Loucy (cell line): Measurements from ENCODE around the gene SCAMP1.

Experiments
- H2AFZ ChIP-seq: fragments of 200-600 bp; sonication (generic); 2 replicates; pipeline ENCODE4 v1.6.0; 2016; ENCODE audit warnings: antibody characterized with exemption, mild to moderate bottlenecking, low read length, moderate library complexity
- H3F3A ChIP-seq: fragments of 200-600 bp; 2 replicates; pipeline ENCODE4 v1.6.0; 2016; ENCODE audit warnings: antibody characterized with exemption, low read depth, mild to moderate bottlenecking
- H3K27me3 ChIP-seq: fragments of 200-600 bp; sonication (generic); 2 replicates; pipeline ENCODE4 v1.6.1; 2014; ENCODE audit warnings: low read length, mild to moderate bottlenecking; ENCODE audit not compliant: insufficient read depth, poor library complexity, severe bottlenecking
- H3K36me3 ChIP-seq: fragments of 200-600 bp; sonication (generic); 2 replicates; pipeline ENCODE4 v1.6.1; 2016; ENCODE audit warnings: low read length; ENCODE audit not compliant: insufficient read depth
- H3K4me1 ChIP-seq: fragments of 200-600 bp; sonication (generic); 2 replicates; pipeline ENCODE4 v1.5.1; 2014; ENCODE audit warnings: low read length, mild to moderate bottlenecking; ENCODE audit not compliant: insufficient read depth, poor library complexity, severe bottlenecking
- H3K4me2 ChIP-seq: fragments of 200-600 bp; sonication (generic); 2 replicates; pipeline ENCODE4 v1.6.0; 2014; ENCODE audit warnings: antibody characterized with exemption, low read length, low read depth, mild to moderate bottlenecking; ENCODE audit not compliant: poor library complexity, severe bottlenecking
- H3K4me3 ChIP-seq: fragments of 200-600 bp; sonication (generic); 2 replicates; pipeline ENCODE4 v1.5.1; 2014; ENCODE audit warnings: low read length, mild to moderate bottlenecking, mixed read lengths; ENCODE audit not compliant: poor library complexity, severe bottlenecking
- H3K79me2 ChIP-seq: fragments of 200-600 bp; sonication (generic); 2 replicates; pipeline ENCODE4 v1.6.1; 2014; ENCODE audit warnings: low read length; ENCODE audit not compliant: insufficient read depth
- H3K9ac ChIP-seq: fragments of 200-600 bp; sonication (generic); 2 replicates; pipeline ENCODE4 v1.6.0; 2014; ENCODE audit warnings: mild to moderate bottlenecking, low read depth, low read length, moderate library complexity; ENCODE audit not compliant: poor library complexity, severe bottlenecking
- H3K9me2 ChIP-seq: fragments of 200-600 bp; sonication (generic); replicated peaks from 2 replicates; pipeline ENCODE4 v1.6.1; 2016; ENCODE audit warnings: low read depth, low read length, mixed read lengths
- H3K9me3 ChIP-seq: fragments of 200-600 bp; sonication (generic); 2 replicates; pipeline ENCODE4 v1.6.1; 2014; ENCODE audit warnings: mild to moderate bottlenecking, antibody characterized with exemption, low read length, low read depth; ENCODE audit not compliant: insufficient read depth
- H4K20me1 ChIP-seq: fragments of 200-600 bp; sonication (generic); 2 replicates; pipeline ENCODE4 v1.6.0; 2014; ENCODE audit warnings: antibody characterized with exemption, low read length, mild to moderate bottlenecking; ENCODE audit not compliant: insufficient read depth, poor library complexity, severe bottlenecking
- CTCF ChIP-seq: fragments of 200-600 bp; sonication (generic); conservative IDR thresholded peaks from 2 replicates; pipeline ENCODE4 v1.5.1; 2014; ENCODE audit warnings: mild to moderate bottlenecking, antibody characterized with exemption, low read length
- EZH2phosphoT487 ChIP-seq: fragments of 200-600 bp; IDR thresholded peaks from 2 replicates; pipeline ENCODE4 v1.6.1; 2018; ENCODE audit warnings: antibody characterized with exemption, mild to moderate bottlenecking, moderate library complexity, borderline replicate concordance

Gene SCAMP1

GRCh38 chr5:78509884-78510769 lies 149.7 kb downstream of the SCAMP1 start:
- peak overlapping the region; percentile 92 for H3K4me3 ChIP-seq
- H3K27me3 ChIP-seq: no peaks in the 10 kb centered on the region
- H3K9me2 ChIP-seq: no peaks in the 10 kb centered on the region
- H3K79me2 ChIP-seq: peaks cover 46% of the 10 kb centered on the region
- H3K4me1 ChIP-seq: peaks cover 50% of the 10 kb centered on the region
- H3F3A ChIP-seq: no peaks in the 10 kb centered on the region
- H2AFZ ChIP-seq: peak overlapping the region; percentile 84
- no peaks in the 10 kb centered on the region for H4K20me1 ChIP-seq
- no peak for TF ChIP-seq EZH2phosphoT487
- TF ChIP-seq CTCF: peak; percentile 24
- peak overlapping the region; percentile 82 for H3K9ac ChIP-seq
- no peaks in the 10 kb centered on the region for H3K9me3 ChIP-seq
- peak overlapping the region; percentile 87 for H3K4me2 ChIP-seq
- no peaks in the 10 kb centered on the region for H3K36me3 ChIP-seq

DNA sequence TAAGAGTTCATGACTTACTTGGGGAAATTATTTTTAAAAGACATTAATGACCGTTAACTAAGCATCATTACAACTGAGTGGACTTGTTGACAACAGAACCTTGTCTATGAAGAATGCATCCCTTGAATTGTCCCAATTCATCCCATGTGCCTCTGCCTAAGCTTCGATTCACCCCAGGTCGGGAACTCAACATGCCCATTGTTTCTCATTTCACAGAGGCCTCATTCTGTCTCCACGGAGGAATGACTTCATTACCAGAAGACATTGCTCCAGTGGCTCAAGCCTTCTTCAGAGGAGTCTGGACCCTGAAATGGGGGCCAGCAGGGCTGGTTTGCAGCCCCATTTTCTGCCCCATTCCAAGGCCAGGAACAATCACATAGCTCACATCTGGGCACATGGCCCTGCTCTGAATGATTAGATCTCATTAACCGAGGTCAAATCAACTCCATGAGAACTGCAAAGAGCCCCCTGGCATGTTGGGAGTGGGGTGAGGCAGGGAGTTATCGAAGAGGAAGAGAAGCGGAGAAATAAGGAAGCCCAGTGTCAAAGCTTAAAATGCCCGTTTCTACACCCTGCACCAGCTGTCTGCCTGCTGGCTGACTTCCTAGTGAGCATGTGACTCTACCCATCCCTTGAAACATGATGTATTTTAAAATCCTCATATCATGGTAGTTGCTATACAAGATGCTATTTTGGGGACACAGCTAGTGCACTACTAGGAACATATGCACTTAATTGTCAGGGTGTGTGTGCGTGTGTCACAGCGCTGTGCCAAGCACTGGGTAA lies 150.9 kb downstream of the SCAMP1 start:
- Histone ChIP-seq H3K9me3 (no peaks in the 10 kb centered on the region), H2AFZ (peak overlapping the region; percentile 8; the same call in 1 of the 2 replicates), H3K27me3 (no peaks in the 10 kb centered on the region)

GRCh38 chr5:78512435-78512834 lies 152.0 kb downstream of the SCAMP1 start:
- Histone ChIP-seq H3K36me3 (no peaks in the 10 kb centered on the region), H3K4me3 (no peak overlapping the region), H3F3A (no peaks in the 10 kb centered on the region), H3K4me1 (peaks cover 27% of the 10 kb centered on the region), H3K27me3 (no peaks in the 10 kb centered on the region), H3K9ac (no peak overlapping the region), H3K9me3 (no peaks in the 10 kb centered on the region), H3K79me2 (peaks cover 26% of the 10 kb centered on the region; the same call in 1 of the 2 replicates), H4K20me1 (no peaks in the 10 kb centered on the region), H3K9me2 (no peaks in the 10 kb centered on the region), H2AFZ (no peak overlapping the region), H3K4me2 (no peak overlapping the region)
- no peak for TF ChIP-seq EZH2phosphoT487
- no peak for TF ChIP-seq CTCF

More for the DNA sequence above, 150.9 kb downstream of the SCAMP1 start:
- H3K79me2 ChIP-seq: peaks cover 36% of the 10 kb centered on the region
- H3K4me1 ChIP-seq: peaks cover 38% of the 10 kb centered on the region
- H3K4me2 ChIP-seq: peak overlapping the region; percentile 87
- H3K4me3 ChIP-seq: peak overlapping the region; percentile 92
- no peaks in the 10 kb centered on the region for H4K20me1 ChIP-seq
- H3F3A ChIP-seq: no peaks in the 10 kb centered on the region
- no peaks in the 10 kb centered on the region for H3K36me3 ChIP-seq
- peak overlapping the region; percentile 82 for H3K9ac ChIP-seq
- H3K9me2 ChIP-seq: no peaks in the 10 kb centered on the region
- TF ChIP-seq EZH2phosphoT487 (no peak), CTCF (no peak)
